ENCODE measurements around the gene AK1.

Gene AK1

DNA sequence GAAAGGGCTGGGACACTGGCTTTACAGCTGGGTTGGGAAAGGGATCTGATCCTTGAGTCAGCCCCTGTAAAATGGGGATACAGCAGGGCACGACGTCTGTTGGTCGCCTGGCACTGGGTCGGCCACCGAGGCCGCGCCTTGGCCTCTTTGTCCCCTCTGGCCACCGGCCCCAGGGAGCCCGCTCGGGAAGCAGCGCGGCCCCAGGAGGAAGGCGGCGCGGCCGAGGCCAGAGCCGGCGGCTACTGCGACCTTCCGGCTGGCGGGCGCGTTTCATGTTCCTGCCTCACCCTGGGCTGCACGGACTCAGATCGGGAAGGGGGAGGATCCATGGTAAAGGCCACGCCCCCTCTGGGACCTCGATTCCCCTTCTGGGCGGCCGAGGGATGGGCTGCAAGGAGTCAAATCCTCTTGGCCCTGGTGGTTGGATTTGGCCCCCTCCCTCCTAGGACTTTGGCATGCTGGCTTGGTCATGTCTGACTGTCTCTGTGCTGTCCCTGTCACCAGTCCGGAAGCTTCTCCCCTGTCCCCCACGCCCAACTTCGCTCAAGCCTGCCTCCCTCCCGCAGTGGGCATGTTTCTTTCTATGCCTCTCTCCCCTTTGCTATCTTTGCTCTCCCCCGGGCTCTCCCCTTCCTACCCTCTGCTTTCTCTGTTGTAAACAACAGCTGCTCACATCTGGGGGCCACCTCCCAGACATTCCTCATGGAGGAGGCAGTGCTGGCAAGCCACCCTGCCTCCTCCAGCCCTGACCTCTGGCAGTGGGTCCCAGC is 49.0 kb downstream of the AK1 start:
- in situ Hi-C loops (cut with MboI; ENCODE audit: low sequenced_read_pairs) = no loop called here

- in situ Hi-C loops (cut with MboI; ENCODE audit: low sequenced_read_pairs) = no loop called here
Measured at GRCh38 chr9:127826253-127826913, 51.1 kb downstream of the AK1 start.

- in situ Hi-C loops (cut with MboI; ENCODE audit: low sequenced_read_pairs) = no loop called here
Measured at GRCh38 chr9:127825319-127826051, 52.0 kb downstream of the AK1 start.

GRCh38 chr9:127822108-127822507 is 55.4 kb downstream of the AK1 start:
- in situ Hi-C loops (cut with MboI; ENCODE audit: low sequenced_read_pairs) = no loop called here

- in situ Hi-C loops (cut with MboI; ENCODE audit: low sequenced_read_pairs) = no loop called here
Measured at GRCh38 chr9:127818574-127818973, 58.9 kb downstream of the AK1 start.

DNA sequence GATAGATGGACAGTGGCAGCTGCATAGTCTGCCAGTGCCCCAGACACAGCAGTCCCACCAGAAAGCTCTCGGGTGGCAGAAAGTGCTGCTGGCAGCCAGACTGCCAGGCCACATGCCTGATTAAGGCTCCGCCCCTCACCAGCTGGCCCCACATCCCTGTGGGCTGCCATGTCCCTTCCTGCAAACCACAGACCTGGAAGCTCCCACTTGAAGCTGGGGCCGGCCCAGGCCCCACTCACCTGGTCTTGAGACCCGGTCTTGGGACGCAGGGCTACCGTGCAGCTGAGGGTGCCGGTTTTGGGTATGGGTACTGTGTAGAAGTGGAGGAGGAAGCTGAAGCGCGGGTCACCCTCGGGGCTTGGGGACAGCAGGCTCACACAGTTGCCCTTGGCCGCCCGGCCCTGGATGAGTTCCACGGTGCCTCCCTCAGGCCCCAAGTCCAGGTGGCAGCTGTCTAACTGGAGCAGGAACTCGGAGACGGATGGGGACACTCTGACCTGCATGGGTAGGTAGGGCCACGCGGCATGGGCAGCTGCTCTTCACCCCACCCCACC is 59.5 kb downstream of the AK1 start:
- in situ Hi-C loops (cut with MboI; ENCODE audit: low sequenced_read_pairs) = no loop called here

DNA sequence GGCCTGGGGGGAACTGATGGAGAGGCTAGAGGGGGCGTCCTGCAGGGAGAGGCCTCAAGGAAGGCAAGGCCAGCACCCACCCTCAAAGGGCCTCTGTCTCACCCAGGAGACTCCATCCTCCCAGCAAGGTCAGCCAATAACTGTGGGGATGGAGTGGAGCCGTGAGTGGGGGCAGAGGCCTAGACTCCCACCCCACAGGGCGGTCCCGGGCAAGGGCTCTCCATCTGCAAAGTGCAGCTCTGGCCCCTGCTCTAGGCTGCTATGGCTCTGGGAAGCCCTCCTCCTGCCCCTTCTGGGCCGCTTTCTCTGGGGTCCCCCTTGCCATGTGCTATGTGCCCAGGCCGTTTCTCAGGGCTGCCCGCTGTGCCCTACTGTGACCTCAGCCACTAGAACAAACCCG is 60.7 kb downstream of the AK1 start:
- in situ Hi-C loops (cut with MboI; ENCODE audit: low sequenced_read_pairs) = no loop called here

All from HL-60/S4 treated with retinoic acid at 250 ng/mL for 4 days and 3 days (cell line).